ENCODE data around the gene ARAP3. TPM values are rescaled to one million over a fixed set of nuclear protein-coding genes. Genes with fewer than 3 reads are reported as not detected.

Gene ARAP3
- total and polyA plus RNA-seq, 9 of the 15 experiments (the other 6 are each of a cell fraction or from before 2014, with no cell fraction given): 0.83 to 25.7 (median 6.4) TPM

- TF ChIP-seq UBTF (IDR thresholded peaks at IDR 0.05; ENCODE audit: borderline replicate concordance in 1 of 2, low read depth in 2 of 2, low read length in 2 of 2) (no peak), BCLAF1 (IDR thresholded peaks at IDR 0.05; ENCODE audit: borderline replicate concordance in 1 of 2, control insufficient read depth in 1 of 2, low read depth in 2 of 2, low read length in 1 of 2) (0 out of 4 replicates have a peak, but pooled peaks of 1 of the 2 experiments have one; percentile 35), ZNF23 (CRISPR knock-in tag; IDR thresholded peaks at IDR 0.05) (no peak), PCBP1 (IDR thresholded peaks at IDR 0.05; ENCODE audit: low read depth, low read length, poor library complexity, severe bottlenecking) (no peak), NFATC3 (IDR thresholded peaks at IDR 0.05) (0 out of 2 replicates have a peak, but pooled peaks have one; percentile 37), ZBTB49 (CRISPR knock-in tag; IDR thresholded peaks at IDR 0.05; ENCODE audit: borderline replicate concordance) (no peak), SMARCC2 (IDR thresholded peaks at IDR 0.05; ENCODE audit: low read depth) (peak; percentile 88), E4F1 (CRISPR knock-in tag; IDR thresholded peaks at IDR 0.05; ENCODE audit: borderline replicate concordance) (no peak), BRCA1 (IDR thresholded peaks at IDR 0.05) (no peak), BRCA1 (CRISPR knock-in tag; IDR thresholded peaks at IDR 0.05) (no peak), LEF1 (IDR thresholded peaks at IDR 0.05) (peak; percentile 90), ZNF232 (CRISPR knock-in tag; IDR thresholded peaks at IDR 0.05) (no peak), KHSRP (IDR thresholded peaks at IDR 0.05) (no peak; the same call in none of the 2 replicates), ILF3 (IDR thresholded peaks at IDR 0.05; ENCODE audit: borderline replicate concordance) (no peak), BRD9 (IDR thresholded peaks at IDR 0.05; ENCODE audit: low read depth, partially characterized antibody) (peak; percentile 37), MBD2 (IDR thresholded peaks at IDR 0.05; ENCODE audit: borderline replicate concordance, low read depth) (peak; percentile 72; the same call in 1 of the 2 replicates), KLF1 (tag; IDR thresholded peaks at IDR 0.05) (no peak)
These were observed 76.3 kb downstream of the ARAP3 start (continued) for GRCh38 chr5:141605523-141606277.

Data from K562 (cell line).